Measurements from ENCODE around the gene ATP6V1G3. TPM values are rescaled to one million over a fixed set of nuclear protein-coding genes. Genes with fewer than 3 reads are reported as not detected.

The ATP6V1G3 gene
- total RNA-seq, 1 donor from 2014 or later = not detected

DNA sequence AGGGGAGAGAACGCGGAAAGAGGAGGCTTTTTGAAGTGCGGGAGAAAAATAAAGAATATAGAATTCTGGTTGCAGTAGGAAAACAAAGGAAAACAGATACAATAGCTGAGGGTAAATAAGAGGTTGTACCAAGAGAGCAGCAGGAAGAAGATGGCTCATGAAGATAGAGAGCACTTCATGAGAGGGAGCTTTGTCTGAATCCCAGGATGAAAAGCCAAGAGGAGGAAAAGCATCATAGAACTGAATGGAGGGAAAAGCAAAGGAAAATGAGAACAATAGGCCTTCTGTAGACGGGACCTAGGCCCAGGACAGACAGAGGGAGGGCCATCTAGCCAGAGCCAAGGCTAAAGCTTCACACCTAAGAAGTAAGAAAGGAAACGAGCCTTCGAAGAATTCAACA, 49.5 kb downstream of the ATP6V1G3 start:
- Mint-ChIP-seq H3K36me3 (ENCODE audit: low read depth, unreplicated experiment) (no peaks in the 10 kb centered on the region), H3K27ac (ENCODE audit: unreplicated experiment) (no peak overlapping the region), H3K27me3 (ENCODE audit: low read depth, unreplicated experiment) (peaks cover 2% of the 10 kb centered on the region), H3K4me1 (ENCODE audit: low read depth, unreplicated experiment) (peaks cover 11% of the 10 kb centered on the region), H3K4me3 (ENCODE audit: unreplicated experiment) (no peak overlapping the region), H3K9me3 (ENCODE audit: unreplicated experiment) (no peaks in the 10 kb centered on the region)
- Histone ChIP-seq H3K27me3 (ENCODE audit: insufficient read depth, low read length) (no peaks in the 10 kb centered on the region), H3K4me2 (ENCODE audit: low read length) (no peak overlapping the region), H3K36me3 (ENCODE audit: insufficient read depth, low read length) (no peaks in the 10 kb centered on the region), H3K27ac (ENCODE audit: low read depth, low read length) (no peak overlapping the region), H3K9me3 (ENCODE audit: insufficient read depth, low read depth, low read length) (no peaks in the 10 kb centered on the region), H3K4me3 (ENCODE audit: insufficient read depth, low read depth, low read length) (no peak overlapping the region), H2AFZ (ENCODE audit: low read depth, low read length) (no peak overlapping the region), H3K4me1 (ENCODE audit: insufficient read depth, low read length) (peaks cover 18% of the 10 kb centered on the region), H3K9ac (ENCODE audit: low read length) (no peak overlapping the region), H3K79me2 (ENCODE audit: insufficient read depth, low read length) (no peaks in the 10 kb centered on the region), H4K20me1 (ENCODE audit: insufficient read depth, low read length) (no peaks in the 10 kb centered on the region)
- DNase-seq (ENCODE audit: low read depth) (no peak), FAIRE-seq (no peak)
- no peak for TF ChIP-seq EZH2 (IDR thresholded peaks at IDR 0.05; ENCODE audit: insufficient read depth, low read length)

DNA sequence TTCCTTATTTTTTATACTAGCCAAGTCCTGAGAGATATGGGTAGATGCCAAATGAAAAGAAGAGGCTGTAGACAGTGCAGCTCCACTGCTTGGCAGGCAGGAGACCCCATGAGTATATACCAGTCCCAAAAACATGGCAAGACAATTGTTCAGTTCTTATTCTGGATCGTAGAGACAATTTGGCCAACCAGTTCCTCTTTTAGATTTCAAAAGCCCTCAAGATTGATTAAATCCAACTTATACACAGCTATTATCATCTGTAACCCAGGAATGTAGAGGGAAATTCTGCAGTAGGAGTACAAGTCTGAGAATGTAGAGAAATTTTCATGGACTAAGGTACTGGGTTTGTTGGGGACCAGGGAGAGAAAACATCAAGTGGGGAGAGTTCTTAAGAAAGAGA, 50.3 kb downstream of the ATP6V1G3 start:
- Histone ChIP-seq H2AFZ (ENCODE audit: low read depth, low read length) (no peak overlapping the region), H3K4me3 (ENCODE audit: insufficient read depth, low read depth, low read length) (no peak overlapping the region), H3K27ac (ENCODE audit: low read depth, low read length) (no peak overlapping the region), H4K20me1 (ENCODE audit: insufficient read depth, low read length) (no peaks in the 10 kb centered on the region), H3K9ac (ENCODE audit: low read length) (no peak overlapping the region), H3K27me3 (ENCODE audit: insufficient read depth, low read length) (no peaks in the 10 kb centered on the region), H3K4me1 (ENCODE audit: insufficient read depth, low read length) (peaks cover 10% of the 10 kb centered on the region), H3K36me3 (ENCODE audit: insufficient read depth, low read length) (no peaks in the 10 kb centered on the region), H3K9me3 (ENCODE audit: insufficient read depth, low read depth, low read length) (no peaks in the 10 kb centered on the region), H3K79me2 (ENCODE audit: insufficient read depth, low read length) (no peaks in the 10 kb centered on the region), H3K4me2 (ENCODE audit: low read length) (no peak overlapping the region)
- Mint-ChIP-seq H3K4me1 (ENCODE audit: low read depth, unreplicated experiment) (peaks cover 11% of the 10 kb centered on the region), H3K4me3 (ENCODE audit: unreplicated experiment) (no peak overlapping the region), H3K27ac (ENCODE audit: unreplicated experiment) (no peak overlapping the region), H3K27me3 (ENCODE audit: low read depth, unreplicated experiment) (peaks cover 2% of the 10 kb centered on the region), H3K36me3 (ENCODE audit: low read depth, unreplicated experiment) (no peaks in the 10 kb centered on the region), H3K9me3 (ENCODE audit: unreplicated experiment) (no peaks in the 10 kb centered on the region)
- TF ChIP-seq, protein P1, sequence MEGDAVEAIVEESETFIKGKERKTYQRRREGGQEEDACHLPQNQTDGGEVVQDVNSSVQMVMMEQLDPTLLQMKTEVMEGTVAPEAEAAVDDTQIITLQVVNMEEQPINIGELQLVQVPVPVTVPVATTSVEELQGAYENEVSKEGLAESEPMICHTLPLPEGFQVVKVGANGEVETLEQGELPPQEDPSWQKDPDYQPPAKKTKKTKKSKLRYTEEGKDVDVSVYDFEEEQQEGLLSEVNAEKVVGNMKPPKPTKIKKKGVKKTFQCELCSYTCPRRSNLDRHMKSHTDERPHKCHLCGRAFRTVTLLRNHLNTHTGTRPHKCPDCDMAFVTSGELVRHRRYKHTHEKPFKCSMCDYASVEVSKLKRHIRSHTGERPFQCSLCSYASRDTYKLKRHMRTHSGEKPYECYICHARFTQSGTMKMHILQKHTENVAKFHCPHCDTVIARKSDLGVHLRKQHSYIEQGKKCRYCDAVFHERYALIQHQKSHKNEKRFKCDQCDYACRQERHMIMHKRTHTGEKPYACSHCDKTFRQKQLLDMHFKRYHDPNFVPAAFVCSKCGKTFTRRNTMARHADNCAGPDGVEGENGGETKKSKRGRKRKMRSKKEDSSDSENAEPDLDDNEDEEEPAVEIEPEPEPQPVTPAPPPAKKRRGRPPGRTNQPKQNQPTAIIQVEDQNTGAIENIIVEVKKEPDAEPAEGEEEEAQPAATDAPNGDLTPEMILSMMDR (IDR thresholded peaks at IDR 0.05; ENCODE audit: insufficient read depth, low read depth, low read length) = no peak
- no peak for TF ChIP-seq EZH2 (IDR thresholded peaks at IDR 0.05; ENCODE audit: insufficient read depth, low read length)
- FAIRE-seq = no peak
- no peak for DNase-seq (ENCODE audit: low read depth)

DNA sequence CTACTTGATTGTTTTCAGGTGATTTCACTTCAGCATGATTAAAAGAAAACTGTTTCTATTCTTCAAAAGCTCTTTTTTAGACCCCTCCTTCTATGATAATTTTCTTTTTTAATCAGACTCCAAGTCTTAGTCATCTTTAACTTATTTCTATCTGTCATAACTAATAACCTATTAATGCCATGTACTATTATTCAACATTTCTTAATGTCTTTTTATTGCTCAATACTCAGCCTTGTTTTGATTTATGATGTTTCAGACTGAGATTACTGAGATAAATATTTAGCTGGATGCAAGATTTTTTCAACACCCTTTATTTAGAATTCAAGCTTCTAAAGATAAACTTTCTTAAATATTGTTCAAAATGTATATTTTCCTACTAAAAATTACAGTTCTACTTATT, 53.6 kb downstream of the ATP6V1G3 start:
- no peak overlapping the region for H3K4me2 ChIP-seq (ENCODE audit: low read length)
- no peak for FAIRE-seq
- Mint-ChIP-seq H3K4me3 (ENCODE audit: unreplicated experiment) (no peak overlapping the region), H3K4me1 (ENCODE audit: low read depth, unreplicated experiment) (peaks cover under 1% of the 10 kb centered on the region), H3K36me3 (ENCODE audit: low read depth, unreplicated experiment) (no peaks in the 10 kb centered on the region), H3K27ac (ENCODE audit: unreplicated experiment) (no peak overlapping the region), H3K9me3 (ENCODE audit: unreplicated experiment) (no peaks in the 10 kb centered on the region), H3K27me3 (ENCODE audit: low read depth, unreplicated experiment) (peaks cover 2% of the 10 kb centered on the region)
- DNase-seq (ENCODE audit: low read depth) = no peak
- H4K20me1 ChIP-seq (ENCODE audit: insufficient read depth, low read length) = no peaks in the 10 kb centered on the region
- H3K27ac ChIP-seq (ENCODE audit: low read depth, low read length) = no peak overlapping the region
- H3K9ac ChIP-seq (ENCODE audit: low read length) = no peak overlapping the region
- no peak overlapping the region for H3K4me3 ChIP-seq (ENCODE audit: insufficient read depth, low read depth, low read length)
- TF ChIP-seq EZH2 (IDR thresholded peaks at IDR 0.05; ENCODE audit: insufficient read depth, low read length) = no peak
- TF ChIP-seq, protein P1 (IDR thresholded peaks at IDR 0.05; ENCODE audit: insufficient read depth, low read depth, low read length) = no peak
- H3K4me1 ChIP-seq (ENCODE audit: insufficient read depth, low read length) = no peaks in the 10 kb centered on the region
- H3K9me3 ChIP-seq (ENCODE audit: insufficient read depth, low read depth, low read length) = no peaks in the 10 kb centered on the region
- H3K36me3 ChIP-seq (ENCODE audit: insufficient read depth, low read length) = no peaks in the 10 kb centered on the region
- no peak overlapping the region for H2AFZ ChIP-seq (ENCODE audit: low read depth, low read length)
- H3K27me3 ChIP-seq (ENCODE audit: insufficient read depth, low read length) = no peaks in the 10 kb centered on the region
- H3K79me2 ChIP-seq (ENCODE audit: insufficient read depth, low read length) = no peaks in the 10 kb centered on the region
